Stimulated activated CD8-positive, alpha-beta memory T cell treated with anti-CD3 and anti-CD28 coated beads, Interleukin-15, amount 100 ng/mL, for 48 hours (primary cell): ENCODE results near the gene CDH24.

Experiments
- DNase-seq, 2 donors: peaks; one replicate each; pipeline ENCODE4 v3.0.0-alpha.2; 2020; ENCODE audit warnings: low read depth in 2 of 2

CDH24 gene

DNA sequence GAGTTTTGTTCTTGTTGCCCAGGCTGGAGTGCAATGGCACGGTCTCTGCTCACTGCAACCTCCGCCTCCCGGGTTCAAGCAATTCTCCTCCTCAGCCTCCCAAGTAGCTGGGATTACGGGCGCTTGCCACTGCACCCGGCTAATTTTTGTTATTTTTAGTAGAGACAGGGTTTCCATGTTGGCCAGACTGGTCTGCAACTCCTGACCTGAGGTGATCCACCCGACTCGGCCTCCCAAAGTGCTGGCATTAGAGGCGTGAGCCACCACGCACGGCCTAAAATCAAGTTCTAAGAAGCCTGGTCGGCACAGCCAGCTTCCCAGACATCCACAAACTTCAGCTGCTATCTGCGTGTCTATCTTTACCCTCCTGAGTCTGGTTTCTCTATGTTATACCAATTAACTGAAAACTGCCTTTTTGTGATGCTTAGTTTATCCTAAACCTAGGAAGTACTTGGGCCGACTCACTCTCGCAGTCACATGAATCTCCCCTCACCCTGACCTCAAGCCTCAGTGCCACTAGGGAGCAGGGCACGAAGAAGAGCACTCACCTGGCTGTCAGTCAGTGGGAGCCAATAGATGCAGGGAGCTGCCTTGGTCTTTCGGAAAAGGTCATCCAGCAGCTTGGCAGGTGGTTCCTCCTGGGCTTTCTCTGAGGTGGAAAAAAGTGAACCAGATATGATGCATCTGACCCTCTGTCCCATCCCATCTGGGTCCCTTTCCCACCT is 3.4 kb upstream of the CDH24 start:
- DNase-seq = no peak

DNA sequence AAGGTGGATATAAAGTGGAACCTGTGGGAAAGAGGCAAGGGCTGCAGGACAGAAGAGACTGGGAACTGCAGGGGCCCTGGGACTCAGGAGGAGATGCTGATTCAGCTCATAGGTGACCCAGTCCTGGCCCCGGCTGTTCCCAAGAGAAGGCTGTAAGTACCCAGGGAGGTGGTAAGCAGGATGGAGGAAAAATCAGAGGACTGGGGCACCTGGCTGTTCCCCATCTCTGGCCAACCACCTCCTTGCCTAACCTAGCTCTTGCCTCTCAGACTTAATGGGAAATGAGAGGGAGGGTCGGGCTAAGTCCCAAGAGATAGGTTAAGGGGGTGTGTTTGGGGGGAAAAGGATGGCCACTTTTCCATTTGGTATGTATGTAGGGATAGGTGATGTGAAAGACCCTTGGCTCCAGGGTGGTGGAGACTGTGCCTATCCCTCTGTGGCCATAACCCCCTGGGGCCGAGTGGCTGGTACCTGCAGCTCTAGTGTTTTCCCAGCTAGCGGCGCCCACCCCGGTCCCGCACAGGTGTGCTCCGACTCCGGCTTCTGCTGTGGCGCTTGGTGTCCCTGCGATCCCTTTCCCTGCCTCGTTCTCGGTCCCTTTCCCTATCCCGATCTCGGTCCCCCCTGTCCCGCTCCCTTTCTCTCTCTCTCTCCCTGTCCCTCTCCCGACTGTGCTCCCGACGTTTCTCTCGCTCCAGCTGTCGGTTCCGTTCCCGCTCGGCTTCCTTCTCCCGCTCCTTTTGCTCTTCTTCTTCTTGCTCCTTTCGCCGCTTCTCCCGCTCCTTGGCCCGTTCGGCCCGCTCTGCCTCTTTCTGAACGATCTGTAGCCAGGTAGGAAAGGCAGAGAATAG is 1.6 kb upstream of the CDH24 start:
- no peak for DNase-seq

DNA sequence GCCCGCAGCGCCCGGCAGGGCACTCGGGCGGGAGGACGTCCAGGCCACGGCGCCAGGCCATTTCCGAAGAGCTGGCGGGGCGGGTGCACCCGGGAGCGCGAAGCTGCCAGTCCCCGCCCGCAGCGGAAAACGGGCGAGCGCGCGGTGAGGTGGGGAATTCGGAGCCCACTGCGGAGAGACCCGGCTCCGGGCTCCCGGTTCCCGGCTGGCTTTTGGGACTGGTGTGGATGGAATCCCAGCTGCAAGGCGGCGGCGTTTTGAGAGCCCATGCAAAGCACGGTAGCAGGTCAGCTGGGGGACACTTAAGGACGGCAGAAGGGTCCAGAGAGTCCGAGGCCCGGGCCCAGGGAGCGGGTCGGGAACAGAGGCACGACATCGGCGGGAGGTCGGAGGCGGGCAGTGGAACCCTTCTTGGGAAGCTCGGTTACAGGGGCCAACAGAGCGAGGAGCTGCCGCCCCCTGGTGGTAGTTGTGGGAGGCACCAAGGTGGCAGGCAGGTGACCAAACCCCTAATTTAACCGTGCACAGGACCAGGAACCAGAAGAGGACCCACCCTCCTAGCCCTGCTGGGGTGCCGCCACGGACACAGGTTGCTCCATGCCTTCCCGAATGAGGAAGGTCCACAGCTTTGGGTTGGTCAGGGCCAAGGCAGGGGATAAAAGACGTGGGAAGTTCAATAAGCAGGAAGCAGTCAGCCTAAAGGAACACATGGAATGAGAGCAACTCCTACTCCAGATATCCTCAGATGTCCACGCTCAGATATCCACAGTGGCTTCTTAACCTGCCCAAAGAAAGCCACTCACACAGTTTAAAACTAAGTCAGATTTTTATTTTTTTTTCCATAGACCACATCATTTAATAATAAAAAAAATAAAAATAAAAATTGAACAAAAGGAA is 685 bp upstream of the CDH24 start:
- DNase-seq = peak; percentile 68 to 77

DNA sequence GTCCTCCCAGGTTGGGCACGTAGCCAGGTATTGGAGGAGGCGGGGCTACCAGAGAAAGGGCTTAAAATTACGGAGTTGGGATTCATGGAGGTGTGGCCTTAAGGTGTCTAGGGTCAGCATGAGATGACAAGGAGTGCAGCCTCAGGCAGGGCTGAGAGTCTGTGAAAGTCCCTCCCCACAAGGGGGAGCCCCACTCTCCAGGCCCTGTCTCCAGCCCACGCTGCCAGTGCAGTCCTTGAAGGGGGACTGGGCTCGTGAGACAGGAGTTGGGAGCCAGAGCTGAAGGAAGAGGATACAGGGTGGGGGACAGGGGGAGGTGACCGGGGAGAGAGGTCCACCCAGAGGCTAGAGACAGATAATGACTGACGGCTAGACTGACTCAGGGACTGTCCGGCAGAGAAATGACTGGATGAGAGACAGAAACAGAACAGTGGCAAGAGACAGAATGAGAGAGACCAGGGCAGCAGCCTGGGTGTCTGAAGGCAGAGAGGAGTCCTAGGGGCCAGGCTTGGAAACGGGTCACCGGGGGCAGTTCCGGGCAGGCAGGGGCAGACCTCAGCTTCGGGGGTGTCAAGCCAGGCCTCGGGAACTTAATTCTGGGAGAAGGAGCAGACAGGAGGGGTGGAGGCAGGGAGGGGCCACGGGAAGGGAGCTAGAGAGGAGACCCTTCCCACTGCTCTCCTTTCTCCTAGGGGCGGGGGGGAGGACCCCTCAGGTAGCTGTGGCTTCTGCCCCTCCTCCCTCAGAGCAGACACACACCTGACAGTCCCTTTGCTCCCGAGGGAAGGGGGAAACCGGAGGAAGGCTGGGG is 970 bp downstream of the CDH24 start:
- peak; percentile 43 to 49 for DNase-seq

DNA sequence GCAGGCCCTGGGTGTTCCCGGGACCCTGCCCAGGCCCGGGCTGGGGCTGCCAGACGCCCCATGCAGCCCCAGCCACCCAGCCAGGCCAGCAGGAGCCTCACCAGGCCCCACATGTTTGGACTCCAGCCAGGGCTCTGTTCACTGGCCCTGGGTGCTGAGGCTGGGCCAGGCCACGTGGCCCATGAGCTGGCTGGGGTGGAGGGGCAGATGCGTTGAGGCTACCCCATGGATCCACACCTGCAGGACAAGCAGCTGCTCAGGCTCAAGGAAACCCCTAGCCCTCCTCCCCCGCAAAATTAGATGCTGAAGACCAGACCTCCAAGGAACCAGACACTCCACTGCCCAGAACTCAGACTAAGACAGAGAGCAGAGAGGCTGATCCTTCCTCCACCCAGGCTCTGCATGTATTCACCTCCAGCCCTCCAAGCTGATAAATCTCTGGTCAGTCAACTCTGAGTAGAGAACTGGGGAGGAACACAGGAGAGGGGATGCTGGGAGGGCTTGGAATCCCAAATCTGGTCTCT is 1.6 kb downstream of the CDH24 start:
- DNase-seq = no peak

DNA sequence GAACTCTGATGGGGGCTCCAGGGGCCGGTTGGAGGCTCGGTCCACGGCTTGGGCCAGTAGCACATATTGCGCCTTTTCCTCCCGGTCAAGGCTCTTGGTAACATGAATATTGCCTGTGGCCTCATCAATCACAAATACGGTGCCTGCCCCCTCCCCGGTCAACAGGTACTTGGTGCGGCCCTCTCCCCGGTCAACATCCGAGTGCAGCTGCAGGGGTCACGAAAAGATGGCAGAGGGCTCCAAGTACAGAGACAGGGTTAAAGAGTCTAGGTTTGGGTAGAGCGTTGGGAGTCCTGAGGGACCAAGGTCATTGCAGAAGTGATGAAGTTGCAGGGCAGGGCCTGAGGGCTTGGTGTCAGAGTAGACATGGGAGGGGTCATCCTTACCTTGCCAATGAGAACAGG is 2.2 kb downstream of the CDH24 start:
- no peak for DNase-seq

DNA sequence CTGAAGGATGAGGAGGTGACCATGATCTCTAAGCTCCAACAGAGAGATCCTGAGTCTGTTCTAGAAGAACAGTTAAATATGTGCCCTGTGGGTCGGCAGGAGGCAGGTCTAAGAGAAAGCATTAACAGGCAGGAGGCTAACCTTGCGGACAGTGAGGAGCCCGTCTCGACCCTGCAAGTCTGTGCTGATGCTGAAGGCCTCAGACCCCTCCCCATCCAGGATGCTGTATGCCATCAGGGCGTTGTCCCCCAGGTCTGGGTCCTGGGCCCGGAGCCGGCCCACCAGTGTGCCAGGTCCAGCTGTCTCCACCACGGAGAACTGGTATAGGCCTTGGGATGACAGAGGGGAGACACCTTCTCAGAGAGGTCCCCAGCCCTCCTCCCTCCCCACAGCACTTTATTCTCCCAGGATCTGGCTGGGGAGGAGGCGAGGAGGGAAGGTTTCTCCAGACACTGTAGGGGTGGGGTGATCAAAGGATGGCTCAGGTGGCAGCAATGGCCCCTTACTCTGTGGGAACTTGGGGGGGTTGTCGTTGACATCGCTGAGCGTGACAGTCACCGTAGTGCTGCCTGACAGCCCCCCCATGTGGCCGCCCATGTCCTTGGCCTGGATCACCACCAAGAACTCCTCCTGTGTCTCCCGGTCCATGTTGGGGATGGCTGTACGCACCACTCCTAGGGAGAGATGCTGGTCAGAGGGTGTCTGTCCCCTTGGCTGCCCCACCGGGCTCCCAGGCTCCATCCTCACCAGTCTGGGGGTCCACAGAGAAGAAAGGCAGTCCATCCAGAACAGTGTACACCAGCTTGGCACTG is 3.1 kb downstream of the CDH24 start:
- peak in 1 of 2 donors; percentile 19 for DNase-seq

DNA sequence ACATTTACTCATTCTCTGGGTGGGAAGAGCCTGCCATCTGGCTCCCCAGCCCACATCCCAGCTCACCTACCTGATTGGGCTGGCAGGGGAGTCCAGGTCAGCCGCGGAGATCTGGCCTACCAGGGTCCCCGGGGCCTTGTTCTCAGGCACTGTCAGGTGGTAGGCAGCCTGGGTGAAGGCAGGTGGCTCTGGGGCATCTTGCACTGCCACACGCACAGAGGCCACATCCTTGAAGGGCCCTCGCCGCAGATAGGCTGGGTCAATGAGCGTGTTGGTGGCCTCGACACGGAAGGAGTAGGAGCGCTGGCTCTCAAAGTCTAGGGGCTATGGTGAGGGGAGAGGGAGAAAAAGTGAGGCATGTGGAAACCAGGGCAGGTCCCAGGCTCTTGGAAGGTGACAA is 3.9 kb downstream of the CDH24 start:
- no peak for DNase-seq

DNA sequence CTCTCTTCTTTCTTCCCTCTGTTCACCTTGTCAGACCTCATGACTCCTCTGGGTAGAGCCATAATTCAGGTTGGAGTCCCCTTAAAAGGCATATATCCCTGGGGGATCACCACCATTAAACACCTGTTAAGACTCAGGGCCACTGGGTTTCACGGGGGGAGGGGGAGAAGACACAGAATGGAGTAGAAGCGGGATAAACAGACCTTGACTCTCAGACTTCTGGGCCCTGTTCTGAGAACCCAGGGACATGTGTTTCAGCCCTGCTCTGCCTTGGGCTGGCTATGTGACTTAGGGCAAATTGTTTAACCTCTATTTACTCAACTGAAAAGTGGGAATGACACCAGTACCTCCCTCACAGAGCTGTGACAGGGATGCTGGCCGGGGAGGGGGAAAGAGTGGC is 4.6 kb downstream of the CDH24 start:
- DNase-seq = no peak

DNA sequence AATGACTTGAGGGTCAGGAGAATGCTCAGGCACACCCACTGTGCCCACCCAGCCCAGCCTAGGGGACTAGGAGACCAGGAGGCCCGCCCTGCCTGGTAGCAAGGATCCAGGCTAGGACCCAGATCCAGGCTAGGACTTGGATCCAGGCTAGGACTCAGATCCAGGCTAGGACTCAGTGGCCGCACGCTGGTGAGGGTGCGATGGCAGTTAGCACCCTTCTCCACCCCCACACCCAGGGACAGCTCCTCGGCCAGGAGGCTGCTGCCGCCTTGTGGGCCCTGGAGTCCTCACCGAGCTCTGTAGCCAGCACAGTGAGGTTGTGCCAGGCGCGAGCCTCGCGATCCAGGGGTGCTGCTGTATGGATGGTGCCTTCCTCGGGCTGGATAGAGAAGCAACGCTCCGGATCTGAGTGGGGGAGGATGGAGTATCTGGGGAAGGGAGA is 5.1 kb downstream of the CDH24 start:
- DNase-seq = no peak

DNA sequence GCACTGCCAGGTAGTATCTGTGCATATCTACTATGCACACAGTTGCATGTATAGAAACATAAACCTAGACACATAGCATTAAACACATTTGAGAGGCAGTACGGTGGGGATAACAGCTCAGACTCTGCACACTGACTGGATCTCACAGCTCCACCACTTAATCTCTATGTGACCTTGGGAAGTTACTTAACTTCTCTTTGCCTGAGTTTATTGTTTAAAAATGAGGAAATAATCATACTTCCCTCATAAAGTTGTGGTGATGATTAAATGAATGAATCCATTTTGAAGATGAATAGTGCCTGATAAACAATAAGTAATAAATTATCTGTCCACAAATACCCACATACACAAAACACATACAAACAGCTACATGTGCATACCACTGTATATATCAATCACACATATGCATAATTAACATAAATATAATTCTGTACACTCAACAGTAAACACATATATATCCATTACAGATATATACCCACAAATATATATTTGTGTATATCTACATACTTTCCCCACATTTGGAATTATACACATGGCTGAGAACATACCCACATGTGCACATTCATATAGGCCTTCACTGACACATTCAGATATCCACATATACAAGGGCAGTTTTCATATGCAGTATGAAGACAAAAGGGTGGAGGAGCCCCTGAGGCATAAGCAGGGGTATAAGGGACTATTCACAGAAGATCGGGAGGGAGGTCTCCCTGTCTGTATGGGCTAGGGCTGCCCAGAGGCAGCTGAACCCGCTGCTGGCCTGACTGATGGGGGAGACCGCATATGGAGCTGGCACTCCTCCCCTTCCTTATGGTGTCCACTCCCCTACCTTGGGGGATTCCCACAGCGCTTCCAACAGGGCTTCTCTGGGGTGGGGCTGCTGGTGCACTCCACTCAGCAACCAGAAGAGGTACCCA is 5.9 kb downstream of the CDH24 start:
- no peak for DNase-seq

DNA sequence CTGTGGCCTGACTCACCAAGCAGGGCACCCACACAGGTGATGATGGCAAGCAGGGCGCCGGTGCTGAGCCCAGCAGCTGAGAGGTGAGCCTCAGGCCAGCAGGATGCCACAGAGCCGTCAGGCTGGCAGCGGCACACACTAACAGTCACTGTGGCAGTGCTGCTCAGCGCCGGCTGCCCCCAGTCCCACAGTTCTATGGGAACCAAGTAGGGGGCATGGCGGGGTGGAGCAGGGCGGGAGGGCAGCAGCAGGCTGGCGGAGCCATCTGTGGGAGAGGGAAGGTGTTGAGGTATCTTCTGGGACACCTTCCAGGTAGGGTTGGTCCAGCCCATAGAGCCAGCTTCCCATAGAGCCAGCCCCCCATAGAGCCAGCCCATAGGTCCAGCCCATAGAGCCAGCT is 8.3 kb downstream of the CDH24 start:
- DNase-seq = no peak

DNA sequence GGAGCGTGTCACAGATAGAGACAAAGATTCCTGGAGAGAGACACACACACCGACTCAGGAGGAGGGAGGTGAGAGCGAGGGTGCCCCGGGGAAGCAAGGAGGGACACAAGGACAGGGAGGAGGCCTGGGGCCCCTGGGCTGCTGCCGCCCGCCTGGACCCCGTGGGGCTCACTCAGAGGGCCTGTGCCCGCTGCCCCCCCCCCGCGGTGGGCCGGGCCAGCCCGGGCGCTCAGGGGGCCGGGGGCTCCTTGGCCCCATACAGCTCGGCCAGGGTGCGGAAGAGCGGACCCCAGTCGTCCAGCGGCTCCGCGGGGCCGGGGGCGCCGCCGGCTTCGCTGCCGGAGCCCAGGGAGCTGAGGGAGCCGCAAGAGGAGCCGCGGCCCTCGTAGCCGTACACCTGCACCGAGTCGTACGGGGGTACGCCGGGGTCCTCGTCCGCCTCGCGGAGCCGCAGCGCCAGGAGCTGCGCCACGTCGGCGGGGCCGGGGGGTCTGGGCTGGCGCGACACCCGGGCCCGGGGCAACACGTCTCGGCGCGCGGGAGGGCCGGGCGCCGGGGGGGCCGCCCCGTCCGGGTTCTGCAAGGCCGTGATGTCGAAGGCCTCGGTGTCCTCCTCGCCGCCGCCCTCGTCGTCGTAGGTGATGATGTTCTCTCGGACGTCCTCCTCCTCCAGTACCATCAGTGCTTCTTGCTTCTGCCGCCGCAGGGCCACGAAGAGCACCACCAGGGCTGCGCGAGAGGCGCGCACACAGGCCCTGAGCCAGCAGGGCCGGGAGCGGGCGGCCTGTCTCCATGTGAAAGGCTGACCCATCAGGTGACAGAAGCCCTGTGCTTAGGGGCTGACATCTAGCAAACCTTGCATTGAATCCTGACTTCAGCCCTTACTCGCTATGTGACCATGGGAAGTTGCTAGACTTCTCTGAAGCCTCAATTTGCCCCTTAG is 9.3 kb downstream of the CDH24 start:
- DNase-seq = no peak

DNA sequence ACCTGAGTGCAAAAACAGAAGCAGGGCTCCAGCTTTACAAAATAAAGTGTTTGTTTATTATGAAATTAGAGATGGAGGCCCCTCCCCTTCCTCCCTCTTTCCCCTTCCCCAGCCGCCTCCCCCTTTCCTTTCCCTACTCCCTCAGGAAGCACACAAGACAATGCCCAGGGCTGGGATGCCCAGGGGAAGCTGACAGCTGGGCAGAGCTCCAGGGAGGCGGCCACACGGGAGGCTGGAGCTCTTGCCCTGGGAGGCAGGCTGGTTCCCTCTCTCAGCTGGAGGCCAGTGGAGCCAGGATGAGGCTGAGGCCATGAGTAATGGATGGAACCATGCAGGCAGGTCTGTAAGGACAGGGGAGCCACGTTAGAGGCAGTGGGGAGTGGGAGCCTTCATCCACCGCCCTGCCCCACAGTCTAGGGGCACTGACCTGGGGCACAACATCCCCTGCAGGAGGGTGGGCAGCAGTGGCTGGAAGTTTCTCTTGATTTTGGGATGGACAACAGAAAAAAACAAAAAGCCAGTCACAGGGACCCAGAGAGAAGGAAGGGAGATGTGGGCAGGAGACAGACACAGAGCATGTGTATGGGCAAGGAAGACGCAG is 10.2 kb downstream of the CDH24 start:
- DNase-seq = no peak

DNA sequence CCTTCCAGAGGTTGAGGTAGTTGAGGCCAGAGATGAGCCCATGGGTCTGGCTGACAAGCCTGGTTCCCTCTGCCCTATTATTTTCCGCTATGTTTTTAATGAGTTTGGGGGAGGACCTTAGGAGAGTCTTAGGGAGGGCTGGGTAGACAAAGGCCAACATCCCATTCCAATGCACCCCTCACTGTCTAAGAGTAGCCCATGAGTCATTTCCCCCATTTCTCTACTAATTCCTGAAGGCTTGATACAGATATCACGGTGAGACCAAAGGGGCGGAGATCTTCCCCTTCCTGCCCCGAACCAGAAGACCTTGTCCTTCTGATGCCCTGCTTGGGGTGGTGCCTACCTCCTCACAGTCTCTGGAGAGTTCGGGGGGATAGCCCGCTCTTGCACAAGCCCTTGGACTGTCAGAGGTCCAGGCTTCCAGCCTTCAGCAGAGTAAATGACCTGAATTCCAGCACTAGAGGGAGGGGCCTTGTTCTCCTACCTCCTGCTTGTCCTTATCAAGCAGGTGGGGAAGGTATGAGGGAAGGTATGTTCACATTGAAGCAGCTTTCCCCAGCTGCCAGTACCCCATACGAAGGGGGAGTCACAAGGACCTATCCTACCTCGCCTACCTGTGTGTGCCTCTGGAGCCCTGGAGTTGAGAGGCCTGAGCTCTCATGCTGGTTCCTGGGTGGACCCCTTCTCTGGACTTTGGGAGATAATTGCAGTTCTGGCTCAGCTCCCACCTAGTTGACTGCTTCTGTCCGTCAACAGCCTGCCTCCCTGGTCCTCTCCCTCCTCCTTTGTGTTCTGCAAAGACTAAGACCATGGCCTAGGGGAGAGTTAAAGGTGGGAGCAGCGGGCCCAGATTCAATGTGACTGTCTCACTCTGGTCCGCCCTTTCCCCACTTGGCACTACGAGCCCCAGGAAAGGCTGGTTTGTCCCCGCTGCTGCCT is 11.6 kb downstream of the CDH24 start:
- DNase-seq = no peak

DNA sequence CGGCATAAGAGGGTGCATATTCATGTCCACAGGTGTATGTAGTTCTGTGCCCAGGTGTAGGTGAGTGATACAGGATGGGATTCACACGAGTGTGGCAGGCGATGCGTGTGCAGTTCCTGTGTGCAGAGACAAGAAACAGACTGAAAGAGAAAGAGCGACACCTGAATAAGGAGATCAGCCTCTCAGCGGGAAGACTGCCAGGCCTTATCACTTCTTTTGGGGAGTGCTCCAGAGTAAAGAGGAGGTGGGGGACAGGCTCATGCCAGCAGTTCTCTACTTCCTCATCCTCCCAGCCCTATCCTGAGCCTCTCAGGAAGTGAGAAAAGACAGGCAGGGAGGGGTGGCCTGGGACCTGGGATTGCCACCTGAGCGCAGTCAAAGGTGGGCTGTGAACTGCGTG is 12.5 kb downstream of the CDH24 start:
- no peak for DNase-seq
